Fibroblast of lung (primary cell): ENCODE results near the gene SCIMP.

Experiments
- EZH2 ChIP-seq: IDR thresholded peaks from 2 replicates; pipeline ENCODE4 v1.5.1; 2012; ENCODE audit warnings: low read length, control low read depth, mild to moderate bottlenecking; ENCODE audit errors: missing control alignments
- TF ChIP-seq, protein P1 (sequence below), 2 donors: IDR thresholded peaks in 1 of 2; conservative IDR thresholded peaks in 1 of 2; 1 replicate in 1 of 2; 2 replicates in 1 of 2; pipeline ENCODE4 v1.5.1; 2011 to 2012; ENCODE audit warnings: low read length in 2 of 2, control low read depth in 1 of 2, inconsistent platforms in 1 of 2, low read depth in 1 of 2, mild to moderate bottlenecking in 1 of 2

GRCh38 chr17:5182597-5183409, 51.9 kb downstream of the SCIMP start:
- TF ChIP-seq, protein P1, sequence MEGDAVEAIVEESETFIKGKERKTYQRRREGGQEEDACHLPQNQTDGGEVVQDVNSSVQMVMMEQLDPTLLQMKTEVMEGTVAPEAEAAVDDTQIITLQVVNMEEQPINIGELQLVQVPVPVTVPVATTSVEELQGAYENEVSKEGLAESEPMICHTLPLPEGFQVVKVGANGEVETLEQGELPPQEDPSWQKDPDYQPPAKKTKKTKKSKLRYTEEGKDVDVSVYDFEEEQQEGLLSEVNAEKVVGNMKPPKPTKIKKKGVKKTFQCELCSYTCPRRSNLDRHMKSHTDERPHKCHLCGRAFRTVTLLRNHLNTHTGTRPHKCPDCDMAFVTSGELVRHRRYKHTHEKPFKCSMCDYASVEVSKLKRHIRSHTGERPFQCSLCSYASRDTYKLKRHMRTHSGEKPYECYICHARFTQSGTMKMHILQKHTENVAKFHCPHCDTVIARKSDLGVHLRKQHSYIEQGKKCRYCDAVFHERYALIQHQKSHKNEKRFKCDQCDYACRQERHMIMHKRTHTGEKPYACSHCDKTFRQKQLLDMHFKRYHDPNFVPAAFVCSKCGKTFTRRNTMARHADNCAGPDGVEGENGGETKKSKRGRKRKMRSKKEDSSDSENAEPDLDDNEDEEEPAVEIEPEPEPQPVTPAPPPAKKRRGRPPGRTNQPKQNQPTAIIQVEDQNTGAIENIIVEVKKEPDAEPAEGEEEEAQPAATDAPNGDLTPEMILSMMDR (conservative IDR thresholded peaks at IDR 0.05 in 1 of 2, IDR thresholded peaks at IDR 0.05 in 1 of 2; ENCODE audit: low read depth in 1 of 2, low read length in 2 of 2), result no peak
- no peak for TF ChIP-seq EZH2
